ENCODE measurements around the gene IL22.

Gene IL22

DNA sequence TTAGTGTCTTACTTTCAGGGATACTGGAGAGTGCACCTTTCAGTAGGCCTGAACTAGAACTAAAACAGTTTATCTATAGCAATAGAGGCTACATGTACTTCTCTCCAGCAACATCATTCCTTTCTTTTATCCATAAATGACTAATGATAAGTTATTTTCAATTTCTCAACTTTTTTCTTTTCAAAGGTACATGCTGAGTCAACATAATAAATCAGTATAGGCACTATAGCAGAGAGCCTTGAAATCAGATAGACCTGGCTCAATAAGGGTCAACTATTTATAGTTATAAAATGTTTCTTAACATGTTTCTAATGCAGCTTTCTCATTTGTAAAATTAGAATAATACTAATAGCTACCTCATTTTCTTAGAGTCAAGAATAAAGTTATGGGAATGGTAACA lies 5.6 kb downstream of the IL22 start:
- no peak overlapping the region for H3K27ac ChIP-seq
- TF ChIP-seq, protein P1, sequence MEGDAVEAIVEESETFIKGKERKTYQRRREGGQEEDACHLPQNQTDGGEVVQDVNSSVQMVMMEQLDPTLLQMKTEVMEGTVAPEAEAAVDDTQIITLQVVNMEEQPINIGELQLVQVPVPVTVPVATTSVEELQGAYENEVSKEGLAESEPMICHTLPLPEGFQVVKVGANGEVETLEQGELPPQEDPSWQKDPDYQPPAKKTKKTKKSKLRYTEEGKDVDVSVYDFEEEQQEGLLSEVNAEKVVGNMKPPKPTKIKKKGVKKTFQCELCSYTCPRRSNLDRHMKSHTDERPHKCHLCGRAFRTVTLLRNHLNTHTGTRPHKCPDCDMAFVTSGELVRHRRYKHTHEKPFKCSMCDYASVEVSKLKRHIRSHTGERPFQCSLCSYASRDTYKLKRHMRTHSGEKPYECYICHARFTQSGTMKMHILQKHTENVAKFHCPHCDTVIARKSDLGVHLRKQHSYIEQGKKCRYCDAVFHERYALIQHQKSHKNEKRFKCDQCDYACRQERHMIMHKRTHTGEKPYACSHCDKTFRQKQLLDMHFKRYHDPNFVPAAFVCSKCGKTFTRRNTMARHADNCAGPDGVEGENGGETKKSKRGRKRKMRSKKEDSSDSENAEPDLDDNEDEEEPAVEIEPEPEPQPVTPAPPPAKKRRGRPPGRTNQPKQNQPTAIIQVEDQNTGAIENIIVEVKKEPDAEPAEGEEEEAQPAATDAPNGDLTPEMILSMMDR (IDR thresholded peaks at IDR 0.05) = no peak
- TF ChIP-seq ZFX (IDR thresholded peaks at IDR 0.05; ENCODE audit: borderline replicate concordance) = no peak

DNA sequence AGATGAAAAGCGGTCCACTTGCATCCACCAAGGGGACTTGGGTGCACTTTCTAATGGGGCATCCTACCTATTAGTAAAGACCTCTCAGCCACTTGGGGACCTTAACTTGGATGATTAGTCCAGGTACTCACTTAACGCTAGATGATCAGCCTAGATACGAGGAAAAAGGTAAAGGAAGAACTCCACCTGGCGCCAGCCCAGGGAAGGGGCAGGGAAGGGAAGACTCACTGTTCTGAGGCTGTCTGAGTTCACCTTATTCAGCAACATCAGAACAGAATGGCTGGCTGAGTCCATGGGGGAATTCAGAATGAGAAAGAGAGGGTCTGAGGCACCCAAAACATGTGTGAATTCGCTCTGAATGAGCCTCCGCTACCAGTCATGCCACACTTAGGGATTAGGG lies 7.1 kb downstream of the IL22 start:
- TF ChIP-seq ZFX (IDR thresholded peaks at IDR 0.05; ENCODE audit: borderline replicate concordance) = no peak
- TF ChIP-seq, protein P1 (IDR thresholded peaks at IDR 0.05) = no peak
- no peak overlapping the region for H3K27ac ChIP-seq

DNA sequence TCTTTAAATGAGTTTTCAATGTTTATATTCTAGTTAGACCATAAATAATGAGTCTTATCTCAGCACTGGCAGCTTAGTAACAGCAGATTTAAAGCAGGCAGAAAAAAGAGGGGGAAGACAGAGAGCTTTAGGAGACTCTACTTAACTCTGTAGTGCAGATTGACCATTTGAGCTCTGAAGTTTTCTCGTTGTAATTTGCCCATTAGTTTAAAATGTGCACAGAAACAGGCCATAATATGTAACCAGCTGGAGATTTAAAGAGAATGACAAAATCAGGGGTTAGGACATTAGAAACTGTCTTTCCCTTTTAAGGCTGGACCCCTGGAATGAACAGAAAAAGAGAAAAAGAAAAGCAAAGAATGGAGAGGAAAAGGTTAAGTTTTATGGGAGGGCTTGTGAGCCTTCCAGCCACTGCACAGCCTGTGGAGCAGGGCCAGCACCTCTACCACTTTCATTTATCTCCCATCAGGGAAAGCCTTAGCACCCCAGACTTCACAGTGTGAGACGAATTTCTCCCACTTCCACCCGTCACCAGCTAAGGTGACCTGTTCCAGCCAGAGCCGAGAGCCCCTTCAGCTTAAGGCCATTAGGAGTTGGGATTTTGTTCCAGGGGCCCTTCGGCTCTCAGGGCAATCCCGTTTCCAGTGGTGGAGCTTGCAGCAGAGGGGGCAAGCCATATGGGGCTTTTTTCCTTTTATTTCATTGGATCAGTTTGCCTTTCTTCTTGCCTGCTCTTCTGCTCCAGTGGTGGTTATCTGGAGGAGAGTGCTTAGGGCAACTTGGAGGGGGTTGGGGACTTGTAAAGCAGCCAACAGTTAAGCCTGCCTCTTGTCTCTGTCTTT lies 8.0 kb downstream of the IL22 start:
- no peak overlapping the region for H3K27ac ChIP-seq
- TF ChIP-seq ZFX (IDR thresholded peaks at IDR 0.05; ENCODE audit: borderline replicate concordance) = no peak
- TF ChIP-seq, protein P1 (IDR thresholded peaks at IDR 0.05) = no peak

DNA sequence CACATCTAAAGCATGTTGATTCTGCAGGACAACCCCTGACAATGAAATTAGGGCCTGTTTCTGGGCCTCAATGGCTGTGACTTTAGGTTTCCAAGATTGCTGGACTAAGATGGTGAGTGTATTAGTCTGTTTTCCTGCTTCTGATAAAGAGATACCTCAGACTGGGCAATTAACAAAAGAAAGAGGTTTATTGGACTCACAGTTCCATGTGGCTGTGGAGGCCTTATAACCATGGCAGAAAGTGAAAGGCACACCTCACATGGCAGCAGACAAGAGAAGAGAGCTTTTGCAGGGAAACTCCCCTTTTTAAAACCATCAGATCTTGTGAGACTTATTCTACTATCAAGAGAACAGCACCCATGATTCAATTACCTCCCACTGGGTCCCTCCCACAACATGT lies 10.6 kb downstream of the IL22 start:
- TF ChIP-seq, protein P1 (IDR thresholded peaks at IDR 0.05) = no peak
- TF ChIP-seq ZFX (IDR thresholded peaks at IDR 0.05; ENCODE audit: borderline replicate concordance) = no peak
- H3K27ac ChIP-seq = no peak overlapping the region

DNA sequence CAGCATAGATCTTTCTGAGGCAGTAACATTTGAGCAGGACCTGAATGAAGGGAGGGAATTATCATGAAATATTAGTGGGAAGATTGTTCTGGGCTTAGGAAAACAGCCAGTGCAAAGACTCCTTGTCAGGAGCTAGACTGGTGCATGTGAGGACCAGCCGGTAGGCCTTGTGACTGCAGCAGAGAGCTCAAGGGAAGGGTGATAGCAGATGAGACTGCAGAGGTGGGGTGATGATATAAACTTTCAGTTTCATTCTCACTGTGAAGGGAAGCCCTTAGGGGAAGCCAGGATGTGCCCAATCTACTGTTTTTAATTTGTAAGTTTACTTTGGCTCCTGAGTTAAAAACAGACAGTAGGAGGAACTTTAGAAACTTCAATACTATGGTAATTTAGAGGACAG lies 12.4 kb downstream of the IL22 start:
- H3K27ac ChIP-seq = no peak overlapping the region
- TF ChIP-seq, protein P1 (IDR thresholded peaks at IDR 0.05) = no peak
- TF ChIP-seq ZFX (IDR thresholded peaks at IDR 0.05; ENCODE audit: borderline replicate concordance) = no peak

DNA sequence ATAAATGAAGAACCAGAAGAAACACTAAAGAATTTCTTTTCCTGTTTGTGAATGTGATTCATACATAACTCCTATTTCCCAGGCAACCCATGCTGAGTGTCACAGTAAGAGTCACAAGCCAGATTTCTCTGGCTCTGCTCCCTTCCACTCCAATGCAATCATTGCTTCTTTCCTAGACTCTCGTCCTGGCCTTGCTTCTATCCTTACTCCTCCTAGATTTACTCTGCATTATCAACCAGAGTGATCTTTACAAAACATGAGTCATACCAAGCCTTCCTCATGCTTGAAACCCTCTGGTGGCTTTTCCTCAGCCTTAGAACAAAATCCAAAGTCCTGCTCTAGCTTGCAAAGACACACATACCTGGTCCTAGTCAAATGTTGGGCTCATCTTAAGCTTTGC lies 13.3 kb downstream of the IL22 start:
- TF ChIP-seq, protein P1 (IDR thresholded peaks at IDR 0.05) = no peak
- no peak for TF ChIP-seq ZFX (IDR thresholded peaks at IDR 0.05; ENCODE audit: borderline replicate concordance)
- H3K27ac ChIP-seq = no peak overlapping the region

DNA sequence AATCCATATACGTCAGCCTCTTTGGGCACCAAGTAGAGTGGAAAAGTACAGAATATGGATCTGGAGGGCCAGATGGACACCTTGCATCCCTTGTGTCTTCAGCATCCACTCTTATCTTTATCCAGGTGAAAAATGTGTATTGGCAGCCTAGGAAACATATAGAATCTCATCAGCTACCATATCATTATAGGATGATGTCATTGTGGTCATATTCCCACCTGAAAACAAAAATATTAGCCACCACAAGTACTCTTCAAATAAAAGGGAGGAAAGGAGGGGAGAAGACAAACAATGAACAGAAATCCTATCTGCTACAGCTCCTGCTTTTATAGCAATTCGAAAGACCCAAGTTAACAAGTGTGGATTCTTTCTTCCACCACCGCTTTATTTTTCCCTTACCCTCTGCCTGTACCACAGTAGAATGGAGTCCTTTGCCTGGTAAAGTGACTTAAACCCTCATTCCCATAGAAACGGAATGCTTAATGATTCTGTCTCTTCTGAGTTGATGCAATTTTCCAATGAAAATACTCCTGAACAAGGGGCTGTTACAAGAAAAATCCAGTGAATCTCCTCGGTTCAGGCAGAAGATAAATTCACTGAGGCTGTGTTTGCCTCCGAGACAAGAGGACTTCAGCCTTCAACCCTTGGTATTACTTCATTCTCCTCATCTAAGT lies 14.0 kb downstream of the IL22 start:
- no peak for TF ChIP-seq ZFX (IDR thresholded peaks at IDR 0.05; ENCODE audit: borderline replicate concordance)
- TF ChIP-seq, protein P1 (IDR thresholded peaks at IDR 0.05) = no peak

More for the DNA sequence above, 14.0 kb downstream of the IL22 start:
- H3K27ac ChIP-seq = no peak overlapping the region
